GM18909 (cell line): ENCODE data around the gene ST3GAL4.
"Not testable (repeated sequence)": the region's sequence is repeated elsewhere in the genome, so short reads cannot be mapped to it uniquely, and the experiment has no call there.

Experiments used
- ATAC-seq: cut with Tn5 transposase; IDR thresholded peaks from one replicate; pipeline ENCODE4 v1.9.1; 2021; ENCODE audit warnings: mild to moderate bottlenecking; ENCODE audit not compliant: unreplicated experiment, poor library complexity

ST3GAL4 gene

DNA sequence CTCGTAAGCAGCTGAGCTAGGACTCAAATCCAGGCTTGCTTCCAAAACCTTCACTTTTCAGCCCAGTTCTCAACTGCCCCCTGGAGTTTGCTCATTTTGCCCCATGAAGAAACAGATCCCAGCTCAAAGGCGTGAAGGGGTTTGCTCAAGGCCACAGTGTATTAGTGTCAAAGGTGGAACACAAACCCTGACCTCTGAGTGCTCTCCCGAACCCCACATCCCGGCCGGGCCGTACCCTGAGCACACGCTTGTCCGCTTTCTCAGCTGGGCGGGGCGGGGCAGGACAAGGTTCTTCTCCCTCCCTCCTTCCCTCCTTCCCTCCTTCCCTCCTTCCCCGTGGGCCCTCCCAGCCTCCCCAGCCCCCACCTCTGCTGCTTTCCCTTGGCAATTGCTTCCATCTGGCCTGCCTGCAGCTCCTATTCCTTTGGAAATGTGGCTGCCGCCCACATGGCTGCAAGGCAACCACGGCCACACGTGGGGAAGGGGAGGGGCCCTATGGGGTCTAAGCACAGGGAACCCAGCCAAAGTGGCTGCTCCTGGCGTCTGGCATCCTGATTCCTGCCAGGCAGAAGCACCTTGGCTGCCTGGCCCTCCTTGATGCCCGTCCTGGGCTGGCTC, 4.1 kb downstream of the ST3GAL4 start:
- no peak for ATAC-seq

DNA sequence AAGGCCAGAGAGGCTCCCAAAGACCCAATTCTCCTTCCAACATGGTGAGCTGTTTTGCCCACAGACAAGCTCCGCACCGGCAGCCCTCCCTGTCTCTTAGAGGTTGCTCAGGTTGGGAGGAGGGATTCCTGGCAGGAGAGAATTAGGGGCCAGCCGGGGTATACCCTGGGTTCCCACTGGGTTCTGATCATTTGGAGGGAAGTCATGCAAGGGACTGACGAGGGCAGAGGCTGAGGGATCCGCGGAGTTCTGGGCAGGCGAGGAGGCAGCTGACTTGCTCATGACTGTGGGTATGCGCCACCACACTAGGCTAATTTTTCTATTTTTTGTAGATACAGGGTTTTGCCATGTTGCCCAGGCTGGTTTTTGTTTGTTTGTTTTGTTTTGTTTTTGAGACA, 4.6 kb downstream of the ST3GAL4 start:
- no peak for ATAC-seq

DNA sequence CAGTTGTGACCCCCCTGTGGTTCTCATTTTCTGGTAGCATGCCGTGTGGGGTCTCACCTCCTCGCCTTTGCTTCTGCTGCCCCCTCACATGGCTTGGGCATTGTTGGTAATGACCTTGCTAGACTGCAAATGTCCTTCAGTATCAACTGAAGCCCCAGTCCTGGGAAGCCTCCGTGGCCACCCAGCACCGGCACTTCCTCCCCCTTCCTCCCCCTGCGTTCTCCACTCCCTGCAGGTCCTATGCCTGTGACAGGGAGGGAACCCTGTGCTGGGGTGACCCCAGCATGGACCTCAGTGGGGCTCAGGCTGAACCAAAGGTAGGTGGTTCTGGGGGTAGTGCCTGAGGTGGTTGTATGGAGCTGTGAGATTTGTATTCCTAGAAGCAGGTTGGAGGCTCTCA, 5.9 kb downstream of the ST3GAL4 start:
- no peak for ATAC-seq

DNA sequence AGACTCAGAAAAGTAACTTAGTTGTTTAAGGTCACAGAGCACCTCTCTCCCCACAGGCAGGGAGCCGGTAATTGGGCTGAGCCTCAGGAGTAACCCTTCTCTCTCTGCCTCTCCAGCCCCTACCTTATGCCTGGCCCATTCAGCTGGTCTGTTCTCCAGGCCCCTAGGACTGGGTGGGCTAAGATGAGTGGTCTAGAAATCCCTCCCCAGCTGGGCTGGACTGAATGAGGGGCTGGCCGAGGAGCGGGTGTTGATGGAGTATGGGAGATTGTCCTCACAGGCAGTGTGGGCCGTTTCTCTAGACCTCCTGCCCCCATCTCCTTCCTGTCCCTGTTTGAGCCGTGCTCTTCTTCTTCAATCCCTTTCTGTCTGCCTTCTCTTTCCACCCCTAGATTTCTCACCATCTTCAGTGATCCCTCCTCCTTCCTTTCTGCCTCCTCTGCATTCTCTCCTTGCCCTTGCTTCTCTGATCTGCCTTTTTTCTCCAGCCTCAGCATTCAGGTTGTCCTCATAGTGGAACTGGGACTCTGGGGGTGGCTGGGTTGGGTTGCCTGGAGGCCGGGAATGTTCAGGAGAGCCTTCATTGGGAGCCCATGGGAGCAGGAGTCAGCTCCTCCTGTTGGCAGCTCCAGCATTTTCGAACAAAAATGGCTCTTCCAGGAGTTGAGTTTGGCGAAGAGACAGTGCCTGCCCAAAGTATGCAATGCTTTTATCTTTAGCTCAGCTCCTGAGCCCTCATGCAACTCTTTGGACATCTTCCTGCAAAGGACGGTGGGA, 7.6 kb downstream of the ST3GAL4 start:
- no peak for ATAC-seq

DNA sequence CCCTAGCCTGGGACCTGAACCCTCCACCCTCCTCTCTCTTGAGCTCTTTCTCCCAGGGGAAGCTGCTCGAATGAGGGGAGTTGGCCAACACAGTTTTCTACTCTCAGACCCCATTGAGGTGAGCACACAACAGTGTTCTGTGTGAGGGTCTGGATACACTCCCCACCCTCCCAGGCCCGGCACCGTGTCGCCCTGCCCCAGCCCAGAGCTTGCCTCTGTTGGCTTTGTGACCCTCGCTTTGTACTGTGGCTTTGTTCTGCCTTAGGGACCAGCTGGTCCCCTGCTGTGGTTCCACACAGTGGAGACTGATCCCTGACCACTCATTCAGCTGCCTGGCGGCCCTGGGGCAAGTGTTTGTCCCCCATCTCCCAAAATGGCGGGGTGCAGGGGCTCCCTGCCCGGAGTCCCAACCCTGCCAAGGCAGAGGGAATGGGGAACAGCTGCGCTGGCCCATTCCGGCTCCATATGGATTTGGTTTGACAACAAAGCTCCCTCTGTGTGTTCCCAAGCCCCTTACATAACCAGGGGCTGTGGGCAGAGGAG, 8.3 kb downstream of the ST3GAL4 start:
- ATAC-seq = no peak

DNA sequence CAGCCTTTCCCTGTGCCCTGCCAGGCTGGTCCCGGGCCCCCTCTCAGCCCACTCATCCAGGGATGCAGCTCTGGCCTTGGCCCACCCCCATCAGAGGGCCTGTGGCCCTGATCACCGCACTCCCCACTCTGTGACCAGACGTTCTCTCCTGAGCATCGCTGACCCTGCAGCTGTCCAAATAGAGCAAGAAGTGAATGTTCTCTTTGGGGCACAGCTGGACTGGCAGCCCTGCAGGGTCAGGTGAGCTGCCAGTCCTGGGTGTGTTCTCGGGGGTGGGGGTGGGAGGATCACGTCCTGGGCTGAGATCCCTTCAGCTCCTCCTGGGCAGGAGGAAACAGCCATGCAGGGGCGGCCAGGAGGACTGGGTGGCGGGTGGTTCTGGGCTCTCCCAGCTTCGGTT, 9.2 kb downstream of the ST3GAL4 start:
- ATAC-seq = not testable (repeated sequence)

DNA sequence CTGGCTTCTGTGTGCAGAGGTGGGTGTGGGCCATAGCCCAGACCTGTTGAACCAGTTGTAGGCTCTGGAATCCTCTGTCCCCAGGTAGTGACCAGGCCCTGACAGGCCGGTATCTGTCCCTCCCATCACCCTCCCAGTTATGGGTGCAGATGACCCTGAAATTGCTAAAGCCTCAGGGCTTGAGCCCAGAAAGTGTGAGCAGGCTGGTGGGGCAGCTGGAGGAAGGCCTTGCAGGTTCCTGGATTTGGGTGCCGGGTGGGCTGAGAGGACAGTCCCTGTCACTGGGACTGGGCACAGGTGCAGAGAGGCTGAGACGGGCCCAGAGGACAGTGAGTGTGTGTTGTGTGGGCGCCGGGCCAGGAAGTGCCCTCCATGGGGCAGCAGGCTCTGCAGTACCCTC, 10.0 kb downstream of the ST3GAL4 start:
- not testable (repeated sequence) for ATAC-seq

DNA sequence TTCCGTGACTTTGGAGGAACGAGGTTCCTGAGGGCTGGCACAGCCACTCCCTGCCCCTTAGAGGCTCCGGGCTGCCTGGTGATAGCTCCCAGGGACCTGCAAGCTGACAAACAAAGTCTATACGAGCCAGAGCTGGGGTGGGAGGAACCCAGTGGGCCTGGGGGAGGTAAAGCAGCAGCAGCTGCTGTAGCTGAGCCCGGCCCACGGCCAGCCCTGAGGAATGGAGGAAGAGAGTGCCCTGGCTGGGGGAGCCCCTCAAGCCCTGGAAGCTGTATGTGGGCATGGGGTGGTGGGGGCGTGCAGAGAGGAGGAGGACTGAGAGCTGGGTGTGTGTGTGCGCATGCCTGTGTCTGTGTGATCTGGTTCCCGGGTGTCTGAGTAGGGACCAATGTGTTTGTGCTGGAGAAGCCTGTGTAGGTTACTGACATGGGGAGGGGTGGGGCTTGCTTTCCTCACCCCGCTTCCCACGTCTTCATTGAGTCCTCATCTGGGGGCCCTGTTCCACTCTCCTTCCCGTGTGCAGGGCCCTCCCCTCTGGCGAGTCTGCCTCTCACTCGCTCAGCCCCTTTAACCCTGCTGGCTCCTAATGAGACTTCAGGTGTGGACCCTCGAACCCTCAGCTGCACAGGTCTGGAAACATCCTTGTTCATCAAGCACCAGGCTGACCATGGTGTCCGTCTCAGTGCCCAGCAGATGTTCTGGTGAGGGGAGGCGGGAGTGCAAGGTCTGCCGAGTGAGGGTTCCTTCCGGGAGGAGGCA, 10.8 kb downstream of the ST3GAL4 start:
- no peak for ATAC-seq

DNA sequence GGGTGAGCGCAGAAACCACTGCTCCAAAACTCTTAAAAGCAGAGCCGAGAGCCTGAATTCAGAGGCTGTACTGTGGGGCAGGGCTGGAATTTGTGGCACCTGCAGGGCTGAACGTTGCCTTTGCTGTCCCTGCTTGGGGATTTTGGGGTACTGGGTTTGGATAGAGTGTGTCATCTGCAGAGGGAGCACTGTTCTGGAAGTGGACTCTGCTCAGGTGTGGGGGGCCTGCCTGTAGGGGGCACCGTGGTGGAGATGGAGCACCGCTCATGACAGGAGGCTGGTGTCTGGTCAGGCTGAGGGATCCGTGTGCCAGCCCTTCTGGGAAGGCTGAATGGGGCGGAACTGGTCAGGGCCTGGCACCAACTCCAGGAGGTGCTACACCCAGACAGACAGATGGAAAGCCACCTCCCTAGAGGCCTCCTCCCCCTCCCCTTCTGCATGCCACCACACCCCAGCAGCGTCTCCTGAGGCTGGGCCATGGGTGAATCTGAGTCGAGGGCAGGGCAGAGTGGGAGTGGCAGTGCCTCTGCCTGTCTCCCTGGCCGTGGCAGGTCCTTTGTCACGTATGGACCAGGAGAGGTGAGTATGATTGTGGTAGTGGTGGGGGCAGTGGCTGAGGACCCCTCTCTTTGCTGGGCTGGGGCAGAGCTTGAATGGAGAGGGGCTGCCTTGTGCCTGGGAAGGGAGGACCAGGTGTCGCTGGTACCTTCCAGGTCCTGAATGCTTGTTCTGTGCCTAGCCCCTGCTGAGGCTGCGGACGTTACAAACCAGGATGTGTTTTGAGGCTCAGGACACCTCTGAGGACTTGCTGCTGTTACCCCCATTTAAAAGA, 11.6 kb downstream of the ST3GAL4 start:
- not testable (repeated sequence) for ATAC-seq

DNA sequence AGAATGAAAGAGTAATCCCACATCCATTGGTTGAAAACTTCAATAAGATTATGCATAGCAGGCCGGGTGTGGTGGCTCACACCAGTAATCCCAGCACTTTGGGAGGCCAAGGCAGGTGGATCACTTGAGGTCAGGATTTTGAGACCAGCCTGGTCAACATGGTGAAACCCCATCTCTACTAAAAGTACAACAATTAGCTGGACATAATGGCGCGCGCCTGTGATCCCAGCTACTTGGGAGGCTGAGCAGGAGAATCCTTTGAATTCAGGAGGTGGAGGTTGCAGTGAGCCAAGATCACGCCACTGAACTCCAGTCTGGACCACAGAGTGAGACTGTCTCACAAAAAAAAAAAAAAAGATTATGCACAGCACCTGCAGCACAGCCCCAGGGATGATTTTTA, 12.3 kb downstream of the ST3GAL4 start:
- not testable (repeated sequence) for ATAC-seq

DNA sequence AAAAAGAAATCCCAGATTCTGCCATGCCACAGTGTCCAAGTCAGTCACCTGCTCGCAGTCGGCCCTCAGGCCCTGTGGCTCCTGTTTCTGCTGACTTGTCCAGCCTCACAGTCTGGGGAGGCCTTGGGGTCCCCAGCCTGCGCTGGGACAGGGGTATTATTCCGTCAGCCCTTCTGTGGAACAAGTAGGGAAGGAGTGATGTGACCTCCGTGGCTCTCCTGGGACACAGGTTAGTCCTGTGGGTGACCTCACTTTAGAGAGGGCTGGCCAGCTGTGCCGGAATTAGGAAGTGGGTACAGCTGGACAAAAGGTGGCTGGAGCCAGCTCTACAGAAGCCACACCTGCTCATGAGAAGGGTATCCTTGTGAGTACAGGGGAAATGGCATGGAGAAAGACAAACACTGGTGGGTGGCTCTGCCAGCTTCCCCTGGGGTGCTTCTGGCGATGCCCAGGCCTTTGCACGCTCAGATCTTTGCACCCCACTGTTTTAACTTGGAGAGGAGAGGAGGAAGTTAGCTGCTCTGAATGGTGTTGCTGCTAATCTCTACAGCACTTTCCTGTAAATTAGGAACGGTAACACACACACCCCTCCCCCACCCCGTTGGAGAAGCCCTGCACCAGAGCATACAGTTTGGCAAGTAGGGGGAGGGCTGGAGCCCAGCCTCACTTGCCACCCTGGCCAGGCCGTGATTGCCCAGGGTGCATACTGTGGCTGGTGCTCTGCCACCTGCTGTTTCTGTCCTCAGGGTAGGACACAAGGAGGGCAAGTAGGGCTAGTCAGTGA, 13.0 kb downstream of the ST3GAL4 start:
- peak; percentile 42 for ATAC-seq

DNA sequence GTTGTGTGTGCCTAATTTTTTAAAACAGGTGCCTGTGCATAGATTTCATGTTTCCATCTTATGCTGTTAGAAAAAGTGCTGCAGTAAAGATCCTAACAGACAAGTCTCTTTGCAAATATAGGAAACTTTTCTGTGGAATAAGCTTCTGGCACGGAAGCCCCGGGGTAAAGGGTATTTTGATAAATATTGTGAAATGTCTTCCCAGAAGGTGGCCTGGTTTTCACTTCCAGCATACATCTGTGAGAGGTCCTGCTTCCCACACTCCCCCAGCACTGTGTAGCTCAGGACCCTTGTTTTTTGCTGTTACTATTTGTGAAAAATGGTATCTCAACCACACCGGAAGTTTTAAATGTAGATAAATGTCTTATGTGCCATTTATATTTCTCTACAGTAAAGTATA, 14.5 kb downstream of the ST3GAL4 start:
- no peak for ATAC-seq

DNA sequence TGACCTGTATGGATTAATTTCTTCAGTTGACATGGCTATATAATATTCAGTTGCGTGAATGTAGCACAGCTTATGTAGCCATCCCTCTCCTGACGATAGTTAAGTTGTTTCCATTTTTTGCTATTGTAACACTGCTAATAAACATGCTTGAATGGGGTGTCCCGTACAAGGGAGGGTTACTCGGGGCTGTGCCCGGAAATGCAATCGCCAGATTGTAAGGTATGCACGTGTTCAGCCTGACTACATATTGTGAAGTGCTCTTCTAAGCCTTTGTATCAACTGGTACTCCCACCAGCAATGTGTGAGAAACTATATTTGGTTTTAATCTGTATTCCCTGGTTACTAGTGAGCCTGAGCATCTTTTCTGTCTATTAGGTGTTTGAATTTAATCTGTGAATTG, 16.1 kb downstream of the ST3GAL4 start:
- no peak for ATAC-seq

DNA sequence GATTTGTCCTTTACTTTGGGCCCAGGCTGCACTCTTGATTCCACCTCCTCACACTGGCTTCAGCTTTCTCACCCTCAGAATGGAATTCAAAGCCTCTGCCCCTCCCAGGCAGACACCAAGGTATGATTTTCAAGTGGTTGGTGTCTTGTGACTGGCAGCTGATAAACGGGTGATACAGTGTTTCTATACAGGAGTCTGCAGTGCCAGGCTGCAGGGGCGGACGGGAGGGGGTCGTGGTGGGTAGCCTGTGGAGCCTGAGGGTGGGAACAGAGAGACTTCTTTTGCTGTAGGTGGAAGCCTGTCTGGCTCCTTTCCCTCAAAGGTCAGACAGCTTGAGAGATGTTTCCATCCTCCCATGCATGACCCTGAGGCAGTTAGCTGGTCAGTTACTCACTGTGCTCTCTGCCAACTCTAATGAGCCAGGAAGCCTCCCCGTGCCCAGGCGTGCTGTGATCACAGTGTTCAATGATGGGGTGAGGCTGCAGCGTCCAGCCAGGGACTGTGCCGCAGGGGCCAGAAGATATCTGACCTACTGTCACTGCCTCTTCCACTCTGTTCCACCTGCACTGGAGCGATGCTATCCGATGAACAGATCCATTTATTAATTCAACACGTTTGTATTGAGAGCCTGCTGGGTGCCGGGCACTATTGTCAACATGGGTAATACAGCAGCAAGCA, 18.0 kb downstream of the ST3GAL4 start:
- ATAC-seq = not testable (repeated sequence)

DNA sequence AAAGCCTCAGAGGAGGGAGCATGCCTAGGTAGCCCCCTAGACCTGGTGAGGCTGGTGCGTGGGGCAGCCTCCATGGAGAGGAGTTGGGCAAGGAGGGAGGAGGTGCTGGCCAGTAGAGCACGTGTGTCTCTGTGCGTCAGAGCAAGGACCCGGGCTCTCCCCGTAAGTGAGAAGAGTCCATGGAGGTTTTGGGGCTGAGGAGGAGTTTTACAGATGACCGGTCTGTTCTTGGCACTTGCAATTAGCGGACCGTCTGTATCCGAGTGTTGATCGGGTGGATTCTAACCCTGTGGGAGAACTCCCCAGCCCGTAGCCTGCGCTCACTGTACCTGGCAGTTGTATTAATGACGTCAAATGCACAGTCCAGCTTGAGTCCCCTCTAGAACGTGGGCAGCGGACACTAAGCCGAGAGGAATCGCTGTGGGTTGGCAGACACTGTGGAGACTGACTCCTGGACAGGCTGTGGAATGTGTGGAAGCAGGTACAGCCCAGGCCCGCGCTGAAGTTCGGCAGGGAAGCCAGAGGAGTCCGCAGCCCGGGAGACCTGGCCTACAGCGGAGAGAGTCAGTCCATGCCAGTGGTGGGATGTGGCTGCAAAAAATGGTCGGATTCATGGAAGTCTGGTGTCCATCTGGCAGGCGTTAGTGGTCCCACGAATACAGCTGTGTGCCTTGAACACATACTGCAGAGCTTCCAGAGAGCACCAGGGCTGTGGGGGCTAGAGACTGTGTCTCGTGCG, 19.2 kb downstream of the ST3GAL4 start:
- ATAC-seq = not testable (repeated sequence)

DNA sequence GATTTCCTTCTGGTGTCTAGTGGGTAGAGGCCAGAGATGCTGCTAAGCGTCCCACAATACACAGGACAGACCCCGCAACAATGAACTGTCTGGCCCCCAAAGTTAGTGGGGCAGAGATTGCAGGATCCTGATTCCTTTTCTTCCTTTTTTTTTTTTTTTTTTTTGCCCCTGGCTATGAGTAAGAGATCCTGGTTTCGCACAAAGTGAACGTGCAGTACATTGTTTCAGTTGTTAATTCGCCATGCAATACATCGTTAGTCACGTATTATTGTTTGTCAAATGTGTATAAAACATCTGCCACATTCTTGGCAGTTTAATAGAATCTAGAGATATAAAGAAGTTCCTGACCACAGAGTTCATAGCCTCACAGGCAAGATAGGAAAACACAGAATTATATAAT, 20.2 kb downstream of the ST3GAL4 start:
- ATAC-seq = no peak

DNA sequence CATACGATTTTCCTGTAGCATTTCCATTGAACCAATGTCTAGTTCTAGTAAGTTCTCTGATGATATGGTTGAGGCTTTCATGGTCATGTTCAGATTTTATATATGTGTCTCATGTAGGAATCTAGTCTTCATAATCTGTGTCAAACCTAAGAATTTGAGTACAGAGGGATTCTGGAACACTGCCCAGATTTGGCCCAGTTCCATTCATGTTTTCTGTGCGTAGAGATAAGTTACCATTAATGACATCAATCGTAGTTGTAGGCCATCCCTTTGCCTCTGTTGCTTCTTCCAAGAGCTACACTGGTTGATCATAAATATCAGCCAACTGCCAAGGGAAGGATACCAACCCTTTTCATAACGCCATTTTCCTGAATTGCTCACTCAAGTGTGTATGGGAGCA, 23.3 kb downstream of the ST3GAL4 start:
- ATAC-seq = no peak

DNA sequence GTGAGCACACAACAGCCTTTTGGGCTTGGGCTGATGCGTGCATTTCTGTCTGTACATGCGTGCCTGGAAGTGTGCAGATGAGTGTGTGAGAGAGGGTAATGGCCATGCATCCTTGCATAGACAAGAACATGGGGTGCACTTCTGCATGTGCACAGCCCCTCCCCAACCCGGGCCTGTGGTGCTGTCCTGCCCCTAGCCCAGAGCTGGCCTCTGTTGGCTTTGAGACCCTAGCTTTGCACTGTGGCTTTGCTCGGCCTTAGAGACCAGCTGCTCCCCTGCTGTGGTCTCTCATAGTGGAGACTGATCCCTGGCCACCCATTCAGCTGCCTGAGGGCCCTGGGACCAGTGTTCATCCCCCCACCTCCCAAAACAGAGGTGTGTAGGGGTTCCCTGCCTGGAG, 25.4 kb downstream of the ST3GAL4 start:
- no peak for ATAC-seq
